Prostate gland (tissue), 2 donors: ENCODE results near the gene STAB1. TPM values are rescaled to one million over a fixed set of nuclear protein-coding genes. Genes with fewer than 3 reads are reported as not detected.

Experiments
- DNase-seq: peaks from one replicate; pipeline ENCODE4 v3.0.0-alpha.2; 2019; ENCODE audit warnings: low spot score
- H3K27ac ChIP-seq, 2 donors: fragments of 200-600 bp; sonication (generic); 2 replicates each; pipeline ENCODE4 v1.5.1; 2017 to 2019
- H3K27me3 ChIP-seq: fragments of 200-600 bp; sonication (generic); replicated peaks from 2 replicates; pipeline ENCODE4 v1.5.1; 2019; ENCODE audit not compliant: insufficient read depth
- H3K36me3 ChIP-seq, 2 donors: fragments of 200-600 bp; sonication (generic); 1 replicate in 1 of 2; 2 replicates in 1 of 2; pipeline versions ENCODE4 v1.5.1 to v1.8.1; 2017 to 2019
- H3K4me1 ChIP-seq: fragments of 200-600 bp; sonication (generic); replicated peaks from 2 replicates; pipeline ENCODE4 v1.5.1; 2019
- H3K4me3 ChIP-seq, 2 donors: fragments of 200-600 bp; sonication (generic); 2 replicates each; pipeline ENCODE4 v1.5.1; 2017 to 2019
- H3K9me3 ChIP-seq: fragments of 200-600 bp; sonication (generic); 2 replicates; pipeline ENCODE4 v1.5.1; 2017
- CTCF ChIP-seq, 4 experiments: fragments of 200-600 bp in 2 of 4; fragments of 450-650 bp in 2 of 4; sonication (generic) in 2 of 4; IDR thresholded peaks; 1 replicate in 3 of 4; 2 replicates in 1 of 4; pipeline ENCODE4 v1.5.1; 2016 to 2019; ENCODE audit warnings: antibody characterized with exemption in 4 of 4, mild to moderate bottlenecking in 2 of 4, moderate library complexity in 2 of 4
- POLR2A ChIP-seq: fragments of 450-650 bp; IDR thresholded peaks from one replicate; pipeline ENCODE4 v1.6.1; 2016; ENCODE audit warnings: antibody characterized with exemption, mild to moderate bottlenecking
- POLR2AphosphoS5 ChIP-seq: sonication (generic); formaldehyde crosslinking; IDR thresholded peaks from one replicate; pipeline ENCODE4 v1.6.1; 2017; ENCODE audit warnings: antibody characterized with exemption
- WGBS: methylation state at CpG from one replicate; pipeline ENCODE4 v1.1.5; 2018; 5-methylcytosine and 5-hydroxymethylcytosine counted together
- intact Hi-C: fragments of 100-400 bp; cut with DNase I; formaldehyde crosslinking; loops from one replicate; pipeline ENCODE4 v1.14.2; 2022
- total RNA-seq, 2 donors: library from RNA; depleted of rRNA; stranded (reverse); fragments of >200 nt; gene quantifications; one replicate each; pipeline ENCODE4 v1.1.0, GENCODE V29; 2016

The STAB1 gene
- total RNA-seq, 2 donors from 2014 or later, result 21.8 to 68.6 TPM

- WGBS, result 82% methylated on average over 11 of the region's 11 CpGs
Measured at GRCh38 chr3:52502001-52502400, 6.9 kb downstream of the STAB1 start.

GRCh38 chr3:52502808-52503350 is 7.7 kb downstream of the STAB1 start:
- intact Hi-C loops, result no loop called here
- no peaks in the 10 kb centered on the region for H3K36me3 ChIP-seq
- no peaks in the 10 kb centered on the region for H3K27me3 ChIP-seq
- TF ChIP-seq POLR2AphosphoS5 (no peak), CTCF (IDR thresholded peaks at IDR 0.05) (no peak), POLR2A (no peak)
- no peak overlapping the region for H3K27ac ChIP-seq
- 96% methylated on average over 11 of the region's 11 CpGs for WGBS
- no peak for DNase-seq
- no peak overlapping the region for H3K4me3 ChIP-seq
- H3K9me3 ChIP-seq, result no peaks in the 10 kb centered on the region
- no peaks in the 10 kb centered on the region for H3K4me1 ChIP-seq

More at GRCh38 chr3:52502001-52502400, 6.9 kb downstream of the STAB1 start:
- Histone ChIP-seq H3K4me3 (no peak overlapping the region), H3K36me3 (no peaks in the 10 kb centered on the region), H3K27ac (no peak overlapping the region), H3K4me1 (no peaks in the 10 kb centered on the region), H3K27me3 (no peaks in the 10 kb centered on the region), H3K9me3 (no peaks in the 10 kb centered on the region)
- intact Hi-C loops, result no loop called here
- DNase-seq, result no peak
- TF ChIP-seq POLR2A (no peak), POLR2AphosphoS5 (no peak), CTCF (IDR thresholded peaks at IDR 0.05) (no peak)

GRCh38 chr3:52503788-52504424 is 8.8 kb downstream of the STAB1 start:
- WGBS, result 70% methylated on average over 23 of the region's 23 CpGs
- intact Hi-C loops, result no loop called here
- H3K4me3 ChIP-seq, result no peak overlapping the region
- no peaks in the 10 kb centered on the region for H3K4me1 ChIP-seq
- H3K27ac ChIP-seq, result no peak overlapping the region
- no peak for DNase-seq
- no peaks in the 10 kb centered on the region for H3K36me3 ChIP-seq
- H3K27me3 ChIP-seq, result no peaks in the 10 kb centered on the region
- H3K9me3 ChIP-seq, result no peaks in the 10 kb centered on the region
- no peak for TF ChIP-seq CTCF (IDR thresholded peaks at IDR 0.05)
- TF ChIP-seq POLR2A, result no peak
- TF ChIP-seq POLR2AphosphoS5, result no peak

GRCh38 chr3:52504977-52505376 is 9.8 kb downstream of the STAB1 start:
- intact Hi-C loops, result no loop called here
- DNase-seq, result no peak
- no peak for TF ChIP-seq POLR2A
- TF ChIP-seq POLR2AphosphoS5, result no peak
- TF ChIP-seq CTCF (IDR thresholded peaks at IDR 0.05), result no peak
- H3K27me3 ChIP-seq, result no peaks in the 10 kb centered on the region
- no peak overlapping the region for H3K4me3 ChIP-seq
- no peak overlapping the region for H3K27ac ChIP-seq
- no peaks in the 10 kb centered on the region for H3K9me3 ChIP-seq
- H3K36me3 ChIP-seq, result no peaks in the 10 kb centered on the region
- 90% methylated on average over 10 of the region's 10 CpGs for WGBS
- no peaks in the 10 kb centered on the region for H3K4me1 ChIP-seq
